ENCODE results near the gene CCDC197. TPM values are rescaled to one million over a fixed set of nuclear protein-coding genes. Genes with fewer than 3 reads are reported as not detected.

The CCDC197 gene
- polyA plus RNA-seq, 1 donor, result 0.32 TPM

- no peak for DNase-seq
Measured at GRCh38 chr14:94026889-94027469, 29.9 kb downstream of the CCDC197 start.

- DNase-seq, result no peak
Measured at GRCh38 chr14:94027566-94028449, 30.7 kb downstream of the CCDC197 start.

- no peak for DNase-seq
Measured at GRCh38 chr14:94028450-94028826, 31.3 kb downstream of the CCDC197 start.

- DNase-seq, result no peak
Measured at GRCh38 chr14:94029265-94029664, 32.2 kb downstream of the CCDC197 start.

GRCh38 chr14:94029671-94030203 lies 32.6 kb downstream of the CCDC197 start:
- DNase-seq, result no peak

- DNase-seq, result no peak
Measured at GRCh38 chr14:94030571-94030970, 33.5 kb downstream of the CCDC197 start.

GRCh38 chr14:94031161-94031882 lies 34.2 kb downstream of the CCDC197 start:
- DNase-seq, result no peak

- DNase-seq, result no peak
Measured at GRCh38 chr14:94031883-94032279, 34.8 kb downstream of the CCDC197 start.

GRCh38 chr14:94034886-94035285 lies 37.8 kb downstream of the CCDC197 start:
- no peak for DNase-seq

GRCh38 chr14:94036313-94037167 lies 39.4 kb downstream of the CCDC197 start:
- DNase-seq, result no peak

GRCh38 chr14:94037954-94038353 lies 40.9 kb downstream of the CCDC197 start:
- no peak for DNase-seq

GRCh38 chr14:94038510-94038909 lies 41.4 kb downstream of the CCDC197 start:
- DNase-seq, result no peak

- no peak for DNase-seq
Measured at GRCh38 chr14:94038921-94039629, 42.0 kb downstream of the CCDC197 start.

- DNase-seq, result no peak
Measured at GRCh38 chr14:94040247-94040646, 43.1 kb downstream of the CCDC197 start.

GRCh38 chr14:94040796-94041195 lies 43.7 kb downstream of the CCDC197 start:
- DNase-seq, result no peak

- DNase-seq, result no peak
Measured at GRCh38 chr14:94041551-94042346, 44.6 kb downstream of the CCDC197 start.

- no peak for DNase-seq
Measured at GRCh38 chr14:94042433-94043091, 45.5 kb downstream of the CCDC197 start.

GRCh38 chr14:94043111-94043755 lies 46.1 kb downstream of the CCDC197 start:
- no peak for DNase-seq

- no peak for DNase-seq
Measured at GRCh38 chr14:94043756-94044475, 46.8 kb downstream of the CCDC197 start.
